Transverse colon (tissue), 4 donors: ENCODE measurements around the gene KIF3A. TPM values are rescaled to one million over a fixed set of nuclear protein-coding genes. Genes with fewer than 3 reads are reported as not detected.
A peak's percentile ranks its signal among the peaks of the same experiment; 100 is the strongest.

Experiments
- DNase-seq: peaks from one replicate; pipeline ENCODE4 v3.0.0-alpha.2; 2019
- H3K27ac ChIP-seq, 4 donors: fragments of 200-600 bp; sonication (generic); 2 replicates each; pipeline ENCODE4 v1.5.1; 2016 to 2018; ENCODE audit warnings: inconsistent platforms in 4 of 4
- H3K27me3 ChIP-seq: fragments of 200-600 bp; sonication (generic); 2 replicates; pipeline ENCODE4 v1.5.1; 2017; ENCODE audit warnings: inconsistent platforms
- H3K36me3 ChIP-seq, 4 donors: fragments of 200-600 bp; sonication (generic); 2 replicates each; pipeline ENCODE4 v1.5.1; 2017 to 2019; ENCODE audit warnings: inconsistent platforms in 4 of 4
- H3K4me1 ChIP-seq, 4 donors: fragments of 200-600 bp; sonication (generic); 2 replicates each; pipeline ENCODE4 v1.5.1; 2017 to 2020; ENCODE audit warnings: inconsistent platforms in 4 of 4
- H3K4me3 ChIP-seq, 4 donors: fragments of 200-600 bp; sonication (generic); 1 replicate in 1 of 4; 2 replicates in 3 of 4; pipeline versions ENCODE4 v1.5.1 to v1.6.1; 2017 to 2019; ENCODE audit warnings: inconsistent platforms in 4 of 4
- H3K9me3 ChIP-seq, 2 donors: fragments of 200-600 bp; sonication (generic); 2 replicates each; pipeline ENCODE4 v1.5.1; 2017 to 2019; ENCODE audit warnings: inconsistent platforms in 2 of 2
- EP300 ChIP-seq: sonication (generic); formaldehyde crosslinking; IDR thresholded peaks from one replicate; pipeline ENCODE4 v1.6.1; 2017; ENCODE audit warnings: antibody characterized with exemption, low read depth
- POLR2A ChIP-seq: fragments of 450-650 bp; IDR thresholded peaks from one replicate; pipeline ENCODE4 v1.6.1; 2016; ENCODE audit warnings: antibody characterized with exemption, mild to moderate bottlenecking, moderate library complexity
- POLR2AphosphoS5 ChIP-seq, 3 donors: sonication (generic); formaldehyde crosslinking; IDR thresholded peaks; one replicate each; pipeline ENCODE4 v1.6.1; 2016; ENCODE audit warnings: antibody characterized with exemption in 3 of 3
- WGBS, 2 donors: methylation state at CpG; one replicate each; pipeline ENCODE4 v1.1.5; 2018; ENCODE audit warnings: low coverage in 1 of 2; 5-methylcytosine and 5-hydroxymethylcytosine counted together
- in situ Hi-C, 4 donors: fragments of 200-750 bp; cut with MboI; loops; one replicate each; pipeline versions ENCODE4 v1.15.0 to v1.15.1; 2017; ENCODE audit warnings: low sequenced_read_pairs in 3 of 4, low pct_ligation_motif_present in 1 of 4, low pct_unique_long_range_greater_than_20kb in 1 of 4
- intact Hi-C: fragments of 100-400 bp; cut with DNase I; formaldehyde crosslinking; loops from one replicate; pipeline ENCODE4 v1.15.1; 2023; ENCODE audit warnings: low total_unique reads
- total RNA-seq, 4 donors: library from RNA; depleted of rRNA; stranded (reverse); fragments of >200 nt; gene quantifications; one replicate each; pipeline ENCODE4 v1.1.0, GENCODE V29; 2016
- TF ChIP-seq, protein P1 (sequence below), 5 experiments: fragments of 200-600 bp in 3 of 5; fragments of 450-650 bp in 2 of 5; sonication (generic) in 3 of 5; IDR thresholded peaks; 1 replicate in 2 of 5; 2 replicates in 3 of 5; pipeline ENCODE4 v1.5.1; 2016 to 2017; ENCODE audit warnings: antibody characterized with exemption in 5 of 5, inconsistent platforms in 3 of 5, mild to moderate bottlenecking in 2 of 5, moderate library complexity in 1 of 5

KIF3A gene
- total RNA-seq, 4 donors from 2014 or later, result 1.9 to 7.0 (median 2.8) TPM

DNA sequence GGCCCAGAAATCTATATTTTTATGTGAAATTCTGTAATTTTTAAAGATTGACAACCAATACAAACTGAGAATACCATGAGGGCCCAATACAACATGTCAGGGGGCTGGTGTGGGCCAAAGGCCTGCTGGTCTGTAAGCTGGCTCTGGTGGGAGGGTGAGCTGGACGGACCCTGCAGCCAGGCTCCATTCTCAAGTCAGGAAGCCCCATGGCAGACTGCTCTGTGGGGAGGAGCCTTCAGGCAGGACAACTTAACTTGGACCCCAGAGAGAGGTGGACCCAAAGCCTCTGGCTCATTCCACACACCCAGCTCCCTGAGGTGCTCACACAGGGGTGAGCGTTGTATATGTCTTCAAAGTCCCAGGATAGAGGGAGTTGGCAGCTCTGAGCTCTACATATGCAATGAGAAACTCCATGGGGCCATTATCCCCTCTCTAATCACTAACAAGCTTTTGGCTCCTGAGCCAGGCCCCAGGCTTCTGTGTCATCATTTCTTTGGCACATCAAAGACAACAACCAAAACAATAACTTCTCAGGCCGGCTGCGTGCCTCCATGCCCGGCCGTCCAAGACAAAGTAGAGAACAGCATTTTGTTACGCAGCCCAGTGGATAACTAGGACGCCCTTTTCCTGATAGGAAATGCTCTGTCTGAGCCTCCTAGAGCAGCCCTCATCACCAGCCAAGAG lies 33.3 kb upstream of the KIF3A start:
- WGBS, 2 donors, result 86% methylated on average over 7 of the region's 8 CpGs; no CpG with 5 or more reads in 1 of the 2 donors
- Histone ChIP-seq H3K27ac (peak overlapping the region in 1 of 4 donors; percentile 14), H3K27me3 (no peaks in the 10 kb centered on the region), H3K9me3 (no peaks in the 10 kb centered on the region), H3K4me1 (peaks cover 7 to 24% (median 17%) of the 10 kb centered on the region in 4 donors), H3K36me3 (no peaks in the 10 kb centered on the region), H3K4me3 (no peak overlapping the region)
- in situ Hi-C loops, result no loop called here
- no peak for DNase-seq
- intact Hi-C loops, result no loop called here
- no peak for TF ChIP-seq EP300
- no peak for TF ChIP-seq POLR2A
- TF ChIP-seq, protein P1, sequence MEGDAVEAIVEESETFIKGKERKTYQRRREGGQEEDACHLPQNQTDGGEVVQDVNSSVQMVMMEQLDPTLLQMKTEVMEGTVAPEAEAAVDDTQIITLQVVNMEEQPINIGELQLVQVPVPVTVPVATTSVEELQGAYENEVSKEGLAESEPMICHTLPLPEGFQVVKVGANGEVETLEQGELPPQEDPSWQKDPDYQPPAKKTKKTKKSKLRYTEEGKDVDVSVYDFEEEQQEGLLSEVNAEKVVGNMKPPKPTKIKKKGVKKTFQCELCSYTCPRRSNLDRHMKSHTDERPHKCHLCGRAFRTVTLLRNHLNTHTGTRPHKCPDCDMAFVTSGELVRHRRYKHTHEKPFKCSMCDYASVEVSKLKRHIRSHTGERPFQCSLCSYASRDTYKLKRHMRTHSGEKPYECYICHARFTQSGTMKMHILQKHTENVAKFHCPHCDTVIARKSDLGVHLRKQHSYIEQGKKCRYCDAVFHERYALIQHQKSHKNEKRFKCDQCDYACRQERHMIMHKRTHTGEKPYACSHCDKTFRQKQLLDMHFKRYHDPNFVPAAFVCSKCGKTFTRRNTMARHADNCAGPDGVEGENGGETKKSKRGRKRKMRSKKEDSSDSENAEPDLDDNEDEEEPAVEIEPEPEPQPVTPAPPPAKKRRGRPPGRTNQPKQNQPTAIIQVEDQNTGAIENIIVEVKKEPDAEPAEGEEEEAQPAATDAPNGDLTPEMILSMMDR (IDR thresholded peaks at IDR 0.05), result no peak
- no peak for TF ChIP-seq POLR2AphosphoS5 (IDR thresholded peaks at IDR 0.05)

DNA sequence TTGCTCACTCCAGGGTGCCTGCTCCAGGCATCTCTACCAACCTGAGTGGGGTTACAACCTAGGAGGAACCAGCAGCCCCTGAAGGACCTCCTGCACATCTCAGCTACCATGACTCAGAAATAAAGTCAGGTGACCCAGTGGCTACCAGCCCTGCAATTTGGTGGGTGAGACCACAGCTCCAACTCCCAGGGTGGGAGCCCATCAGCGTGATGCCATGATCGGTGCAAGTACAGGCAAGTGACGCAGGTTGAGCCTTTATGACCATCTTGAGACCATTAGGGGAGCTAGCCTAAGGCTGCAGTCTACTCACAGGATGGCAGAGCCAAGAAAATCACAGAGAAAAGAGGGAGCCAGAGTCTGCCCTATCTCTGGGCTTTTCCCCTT lies 31.1 kb upstream of the KIF3A start:
- in situ Hi-C loops, result no loop called here
- no peak overlapping the region for H3K4me3 ChIP-seq
- TF ChIP-seq EP300 (no peak), POLR2AphosphoS5 (IDR thresholded peaks at IDR 0.05) (no peak), POLR2A (no peak)
- TF ChIP-seq, protein P1 (IDR thresholded peaks at IDR 0.05), result no peak
- DNase-seq, result no peak
- H3K9me3 ChIP-seq, result no peaks in the 10 kb centered on the region
- intact Hi-C loops, result no loop called here
- H3K27ac ChIP-seq, result no peak overlapping the region
- no CpG with 5 or more reads among the region's 3 CpGs for WGBS, 2 donors
- peaks cover 0 to 5% (median 2%) of the 10 kb centered on the region in 4 donors for H3K36me3 ChIP-seq
- H3K27me3 ChIP-seq, result no peaks in the 10 kb centered on the region
- peaks cover 0 to 14% (median 7%) of the 10 kb centered on the region in 4 donors for H3K4me1 ChIP-seq

DNA sequence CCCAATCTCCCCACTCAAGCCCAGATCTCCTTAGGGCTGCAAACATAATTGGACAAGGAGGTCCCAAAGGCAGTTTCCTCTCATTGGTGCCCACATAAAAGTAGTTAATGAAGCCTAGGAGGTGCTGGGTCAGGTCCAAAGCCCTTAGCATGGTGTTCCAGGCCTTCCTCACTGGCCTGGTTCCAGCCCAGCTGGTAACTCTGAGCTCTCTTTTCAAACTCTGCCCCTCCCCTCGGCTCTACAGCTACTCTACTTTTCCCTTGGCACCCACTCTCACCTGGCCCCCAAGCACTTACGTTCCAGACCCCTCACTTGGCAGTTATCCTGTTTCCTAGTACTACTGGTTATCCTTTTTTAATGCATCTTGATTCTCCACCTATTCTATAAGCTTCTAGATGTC lies 29.8 kb upstream of the KIF3A start:
- WGBS, 2 donors, result 69 to 73% methylated on average over 2 of the region's 2 CpGs
- intact Hi-C loops, result no loop called here
- Histone ChIP-seq H3K36me3 (peaks cover 0 to 9% (median 4%) of the 10 kb centered on the region in 4 donors), H3K27me3 (no peaks in the 10 kb centered on the region), H3K4me1 (peaks cover 0 to 14% (median 7%) of the 10 kb centered on the region in 4 donors), H3K27ac (peak overlapping the region in 2 of 4 donors; percentile 39 to 57), H3K4me3 (no peak overlapping the region), H3K9me3 (no peaks in the 10 kb centered on the region)
- DNase-seq, result no peak
- TF ChIP-seq, protein P1 (IDR thresholded peaks at IDR 0.05), result no peak
- no peak for TF ChIP-seq POLR2A
- TF ChIP-seq POLR2AphosphoS5 (IDR thresholded peaks at IDR 0.05), result no peak
- no peak for TF ChIP-seq EP300
- in situ Hi-C loops, result no loop called here

DNA sequence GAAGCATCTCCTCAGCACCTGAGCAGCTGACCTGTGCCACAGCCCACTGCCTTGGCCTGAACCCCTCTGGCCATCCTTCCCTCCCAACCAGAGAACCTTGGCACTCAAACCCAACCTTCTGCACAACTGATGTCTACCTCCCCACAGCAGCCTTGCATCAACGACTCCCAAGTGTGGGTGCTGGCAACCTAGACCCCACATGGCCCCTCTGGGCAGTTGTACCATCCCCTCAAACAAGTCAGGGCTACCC lies 29.4 kb upstream of the KIF3A start:
- no peaks in the 10 kb centered on the region for H3K9me3 ChIP-seq
- H3K4me3 ChIP-seq, result no peak overlapping the region
- TF ChIP-seq, protein P1 (IDR thresholded peaks at IDR 0.05), result no peak
- TF ChIP-seq POLR2AphosphoS5 (IDR thresholded peaks at IDR 0.05) (no peak), EP300 (no peak), POLR2A (no peak)
- H3K27me3 ChIP-seq, result no peaks in the 10 kb centered on the region
- H3K4me1 ChIP-seq, result peaks cover 0 to 14% (median 7%) of the 10 kb centered on the region in 4 donors
- peaks cover 0 to 9% (median 4%) of the 10 kb centered on the region in 4 donors for H3K36me3 ChIP-seq
- intact Hi-C loops, result no loop called here
- no peak for DNase-seq
- in situ Hi-C loops, result no loop called here
- 90% methylated on average over 1 of the region's 1 CpG; no CpG with 5 or more reads in 1 of the 2 donors for WGBS, 2 donors
- no peak overlapping the region for H3K27ac ChIP-seq
